B cell (primary cell): Measurements from ENCODE around the gene NOXO1.

Source experiments
- CTCF ChIP-seq: fragments of 200-600 bp; IDR thresholded peaks from one replicate; pipeline ENCODE4 v1.8.0; 2022; ENCODE audit warnings: antibody characterized with exemption, mild to moderate bottlenecking
- EZH2 ChIP-seq: IDR thresholded peaks from 2 replicates; pipeline ENCODE4 v1.6.1; 2012; ENCODE audit warnings: borderline replicate concordance, low read depth, mild to moderate bottlenecking, moderate library complexity, low read length; ENCODE audit not compliant: insufficient read depth, poor library complexity, severe bottlenecking

GRCh38 chr16:2004795-2005517 lies 23.7 kb upstream of the NOXO1 start:
- no peak for TF ChIP-seq CTCF
- TF ChIP-seq EZH2: no peak
